A549 (cell line): ENCODE results near the gene KRTAP10-10. TPM values are rescaled to one million over a fixed set of nuclear protein-coding genes. Genes with fewer than 3 reads are reported as not detected.

Source experiments
- ATAC-seq, 2 experiments: fragments of 200-7000 bp in 1 of 2; fragments of >200 bp in 1 of 2; cut with Nextera tagmentation in 1 of 2; cut with Tn5 transposase in 1 of 2; 3 replicates each; pipeline versions ENCODE4 v1.8.0 to v1.9.1; 2018 to 2020; ENCODE audit warnings: mild to moderate bottlenecking in 1 of 2, moderate library complexity in 1 of 2
- CTCF ChIA-PET: fragments of 300-600 bp; sonication (Branson Sonifier 250); formaldehyde crosslinking; extraction: SDS; loops from one replicate; lab custom pipeline; 2021; ENCODE audit warnings: antibody characterized with exemption, inconsistent platforms; lab: Yijun Ruan, JAX
- POLR2A ChIA-PET: fragments of 350-600 bp; formaldehyde crosslinking; extraction: SDS; loops from one replicate; lab custom pipeline; 2021; ENCODE audit warnings: antibody characterized with exemption, inconsistent platforms; lab: Yijun Ruan, JAX
- DNase-seq, 2 experiments: peaks; one replicate each; pipeline versions ENCODE4 v3.0.0 to v3.0.0-alpha.2; 2011 to 2016; ENCODE audit warnings: low read depth in 1 of 2, low spot score in 1 of 2
- FAIRE-seq: peaks from 2 replicates; lab custom pipeline; 2011; peaks lifted over from hg19 to GRCh38; lab: Jason Lieb, UNC
- H3K27ac ChIP-seq, 2 experiments: fragments of >200 bp; sonication (Bioruptor Twin); formaldehyde crosslinking; 3 replicates each; pipeline ENCODE4 v1.5.1; 2016 to 2017
- H3K4me1 ChIP-seq: fragments of >200 bp; sonication (Bioruptor Twin); formaldehyde crosslinking; 3 replicates; pipeline ENCODE4 v1.6.1; 2016
- H3K4me2 ChIP-seq: fragments of >200 bp; sonication (Bioruptor Twin); formaldehyde crosslinking; 3 replicates; pipeline ENCODE4 v1.6.1; 2016
- H3K4me3 ChIP-seq: fragments of >200 bp; sonication (Bioruptor Twin); formaldehyde crosslinking; 3 replicates; pipeline ENCODE4 v1.5.1; 2016
- H3K9me3 ChIP-seq: fragments of >200 bp; sonication (Bioruptor Twin); formaldehyde crosslinking; 3 replicates; pipeline ENCODE4 v1.6.1; 2016
- BHLHE40 ChIP-seq: IDR thresholded peaks from 2 replicates; pipeline ENCODE4 v1.6.1; 2012; ENCODE audit warnings: low read depth, low read length, inconsistent platforms
- CHD2 ChIP-seq: fragments of 150-350 bp; IDR thresholded peaks from 2 replicates; pipeline ENCODE4 v1.6.1; 2014; ENCODE audit warnings: low read length; ENCODE audit not compliant: partially characterized antibody
- EHF ChIP-seq: fragments of 250-450 bp; sonication (Bioruptor Pico); IDR thresholded peaks from 2 replicates; pipeline ENCODE4 v1.5.0; 2020; ENCODE audit warnings: mild to moderate bottlenecking
- EHMT2 ChIP-seq: fragments of 200-600 bp; sonication (generic); IDR thresholded peaks from 2 replicates; pipeline ENCODE4 v1.6.1; 2016; ENCODE audit warnings: antibody characterized with exemption, low read depth, mild to moderate bottlenecking, moderate library complexity
- EP300 ChIP-seq, 2 experiments: fragments of >200 bp; sonication (Bioruptor Twin); formaldehyde crosslinking; IDR thresholded peaks; 2 replicates in 1 of 2; 3 replicates in 1 of 2; pipeline ENCODE4 v1.6.1; 2016 to 2017
- FOSL2 ChIP-seq, 2 experiments: fragments of 450-650 bp in 1 of 2; fragments of >200 bp in 1 of 2; sonication (Bioruptor Twin) in 1 of 2; formaldehyde crosslinking; IDR thresholded peaks; 2 replicates each; pipeline versions ENCODE4 v1.5.0 to v1.6.1; 2016 to 2020; ENCODE audit warnings: mild to moderate bottlenecking in 1 of 2, moderate library complexity in 1 of 2
- HDAC2 ChIP-seq: fragments of 200-600 bp; sonication (generic); IDR thresholded peaks from 2 replicates; pipeline ENCODE4 v1.6.1; 2016
- HOXA7 ChIP-seq: fragments of 250-450 bp; sonication (Bioruptor Pico); IDR thresholded peaks from 2 replicates; pipeline ENCODE4 v1.5.0; 2020; ENCODE audit warnings: mild to moderate bottlenecking, moderate library complexity
- HOXB13 ChIP-seq: fragments of 250-450 bp; sonication (Bioruptor Pico); IDR thresholded peaks from 2 replicates; pipeline ENCODE4 v1.5.0; 2020; ENCODE audit warnings: low read depth, mild to moderate bottlenecking, moderate library complexity
- JUN ChIP-seq, 2 experiments: fragments of >200 bp; sonication (Bioruptor Twin); formaldehyde crosslinking; IDR thresholded peaks; 2 replicates in 1 of 2; 3 replicates in 1 of 2; pipeline ENCODE4 v1.6.1; 2016 to 2017
- JUNB ChIP-seq: fragments of >200 bp; sonication (Bioruptor Twin); formaldehyde crosslinking; IDR thresholded peaks from 2 replicates; pipeline ENCODE4 v1.6.1; 2016
- KDM1A ChIP-seq: fragments of 200-600 bp; sonication (generic); IDR thresholded peaks from 2 replicates; pipeline ENCODE4 v1.6.1; 2016; ENCODE audit warnings: low read depth, mild to moderate bottlenecking
- MYC ChIP-seq: IDR thresholded peaks from 2 replicates; pipeline ENCODE4 v1.6.1; 2012; ENCODE audit warnings: mild to moderate bottlenecking, inconsistent platforms, low read length, improper control_type of control experiment, borderline replicate concordance
- NFE2L2 ChIP-seq: fragments of 150-350 bp; conservative IDR thresholded peaks from 2 replicates; pipeline ENCODE4 v1.6.1; 2014; ENCODE audit warnings: low read length
- NPAS2 ChIP-seq: fragments of 250-450 bp; sonication (Bioruptor Pico); IDR thresholded peaks from 2 replicates; pipeline ENCODE4 v1.8.0; 2022; ENCODE audit warnings: mild to moderate bottlenecking, moderate library complexity, borderline replicate concordance
- PHF8 ChIP-seq: fragments of 200-600 bp; sonication (generic); IDR thresholded peaks from 2 replicates; pipeline ENCODE4 v1.6.1; 2016; ENCODE audit warnings: low read depth, mild to moderate bottlenecking, antibody characterized with exemption, moderate library complexity, borderline replicate concordance
- POLR2A ChIP-seq: IDR thresholded peaks from 2 replicates; pipeline ENCODE4 v1.6.1; 2012; ENCODE audit warnings: mild to moderate bottlenecking, low read length
- POLR2AphosphoS2 ChIP-seq: conservative IDR thresholded peaks from 2 replicates; pipeline ENCODE4 v1.6.1; 2012; ENCODE audit warnings: low read length, improper control_type of control experiment, inconsistent platforms
- RAD21 ChIP-seq, 2 experiments: fragments of >200 bp in 1 of 2; sonication (Bioruptor Twin) in 1 of 2; formaldehyde crosslinking in 1 of 2; IDR thresholded peaks in 1 of 2; conservative IDR thresholded peaks in 1 of 2; 2 replicates in 1 of 2; 3 replicates in 1 of 2; pipeline ENCODE4 v1.6.1; 2012 to 2018; ENCODE audit warnings: inconsistent platforms in 1 of 2
- SMC3 ChIP-seq: fragments of >200 bp; sonication (Bioruptor Twin); formaldehyde crosslinking; IDR thresholded peaks from 3 replicates; pipeline ENCODE4 v1.6.1; 2018; ENCODE audit warnings: inconsistent platforms
- TFCP2L1 ChIP-seq: fragments of 250-450 bp; sonication (Bioruptor Pico); IDR thresholded peaks from 2 replicates; pipeline ENCODE4 v1.5.0; 2021; ENCODE audit warnings: mild to moderate bottlenecking
- TP53 ChIP-seq: fragments of 250-450 bp; sonication (Bioruptor Pico); IDR thresholded peaks from 2 replicates; pipeline ENCODE4 v1.5.0; 2021; ENCODE audit warnings: mild to moderate bottlenecking, moderate library complexity
- ZC3H11A ChIP-seq: fragments of 450-650 bp; IDR thresholded peaks from 2 replicates; pipeline ENCODE4 v1.6.1; 2014; ENCODE audit warnings: antibody characterized with exemption, mild to moderate bottlenecking
- ZFP36 ChIP-seq: fragments of 450-650 bp; IDR thresholded peaks from 2 replicates; pipeline ENCODE4 v1.6.1; 2014; ENCODE audit warnings: borderline replicate concordance; ENCODE audit not compliant: partially characterized antibody
- ZNF302 ChIP-seq: fragments of 250-450 bp; sonication (Bioruptor Pico); IDR thresholded peaks from 2 replicates; pipeline ENCODE4 v1.9.0; 2021; ENCODE audit warnings: inconsistent platforms, mild to moderate bottlenecking, moderate library complexity
- ZSCAN20 ChIP-seq: fragments of 250-450 bp; sonication (Bioruptor Pico); IDR thresholded peaks from 2 replicates; pipeline ENCODE4 v1.8.0; 2022; ENCODE audit warnings: mild to moderate bottlenecking, moderate library complexity
- WGBS: methylation state at CpG from one replicate; pipeline ENCODE4 v1.1.6; 2017; ENCODE audit errors: missing lambda C conversion rate; 5-methylcytosine and 5-hydroxymethylcytosine counted together
- polyA minus RNA-seq: library from RNA; depleted of rRNA, polyadenylated mRNA; stranded (reverse); fragments of >200 nt; gene quantifications from 2 replicates; pipeline ENCODE4 v1.2.3, GENCODE V29; 2011; rRNA and poly(A)+ RNA removed
- polyA plus RNA-seq, 4 experiments: library from polyadenylated mRNA; depleted of rRNA in 3 of 4; stranded (reverse); fragments of >200 nt; fragmentation: RNase III in 1 of 4; extraction: RNeasy Plus Mini Kit Qiagen cat#74134 plus additional on column Dnase treatment in 1 of 4; gene quantifications; 2 replicates in 3 of 4; 3 replicates in 1 of 4; pipeline ENCODE4 v1.2.3, GENCODE V29; 2011 to 2017
- TF ChIP-seq, protein P1 (sequence below): IDR thresholded peaks from 2 replicates; pipeline ENCODE4 v1.6.1; 2012

KRTAP10-10 gene, protein sequence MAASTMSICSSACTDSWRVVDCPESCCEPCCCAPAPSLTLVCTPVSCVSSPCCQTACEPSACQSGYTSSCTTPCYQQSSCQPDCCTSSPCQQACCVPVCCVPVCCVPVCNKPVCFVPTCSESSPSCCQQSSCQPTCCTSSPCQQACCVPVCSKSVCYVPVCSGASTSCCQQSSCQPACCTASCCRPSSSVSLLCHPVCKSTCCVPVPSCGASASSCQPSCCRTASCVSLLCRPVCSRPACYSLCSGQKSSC
- polyA plus RNA-seq (2011; rRNA removed) (not detected in 2 replicates), polyA plus RNA-seq (2017; fragmentation: RNase III; extraction: RNeasy Plus Mini Kit Qiagen cat#74134 plus additional on column Dnase treatment) (not detected in 3 replicates), polyA minus RNA-seq (not detected in 2 replicates)
- not detected in 2 replicates for polyA plus RNA-seq (2012; cell fraction: cytosol; rRNA removed)
- not detected in 2 replicates for polyA plus RNA-seq (2012; cell fraction: nucleus; rRNA removed)

DNA sequence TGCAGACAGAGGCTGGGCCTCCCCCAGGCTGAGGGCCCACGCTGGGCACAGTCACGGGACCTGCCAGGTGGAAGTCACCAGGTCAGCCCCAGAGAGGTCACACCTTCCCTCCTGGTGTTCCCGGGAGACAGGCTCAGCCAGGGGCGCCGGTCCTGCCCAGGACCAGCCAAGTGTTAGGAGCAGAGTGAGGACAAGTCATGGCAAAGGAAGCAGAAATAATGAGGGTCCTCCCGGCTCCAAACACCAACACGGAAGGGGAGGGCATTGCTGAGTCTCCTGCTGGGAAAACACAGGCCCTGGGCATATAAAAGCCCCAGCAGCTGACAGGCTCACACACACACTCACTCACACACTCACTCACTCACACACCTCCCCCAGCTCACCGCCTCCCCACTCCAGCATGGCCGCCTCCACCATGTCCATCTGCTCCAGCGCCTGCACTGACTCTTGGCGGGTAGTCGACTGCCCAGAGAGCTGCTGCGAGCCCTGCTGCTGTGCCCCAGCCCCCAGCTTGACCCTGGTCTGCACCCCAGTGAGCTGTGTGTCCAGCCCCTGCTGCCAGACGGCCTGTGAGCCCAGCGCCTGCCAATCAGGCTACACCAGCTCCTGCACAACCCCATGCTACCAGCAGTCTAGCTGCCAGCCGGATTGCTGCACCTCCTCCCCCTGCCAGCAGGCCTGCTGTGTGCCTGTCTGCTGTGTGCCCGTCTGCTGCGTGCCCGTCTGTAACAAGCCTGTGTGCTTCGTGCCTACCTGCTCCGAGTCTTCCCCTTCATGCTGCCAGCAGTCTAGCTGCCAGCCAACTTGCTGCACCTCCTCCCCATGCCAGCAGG, at the start of gene KRTAP10-10:
TSS of gene KRTAP10-10 (plus strand) at position 339 of the 833 bp plus-strand sequence. CDS start at position 401, 62 bp downstream.
- no peak for FAIRE-seq
- Histone ChIP-seq H3K9me3 (peaks cover 3% of the 10 kb centered on the region; the same call in 2 of the 3 replicates), H3K4me1 (no peaks in the 10 kb centered on the region), H3K4me3 (no peak within 1 kb of the TSS), H3K4me2 (no peak within 1 kb of the TSS), H3K27ac (no peak within 1 kb of the TSS)
- ChIA-PET POLR2A (no interaction called here), CTCF (interaction anchor here (1.2 kb wide), 1 partner anchor 16 kb away, joined by 3 read pairs; no protein-coding TSS in a partner anchor)
- ATAC-seq: no peak; a peak in 1 of 6 replicates
- WGBS: 52% methylated on average over 11 of the region's 21 CpGs
- TF ChIP-seq ZNF302 (CRISPR knock-in tag) (no peak), HOXB13 (no peak), NPAS2 (CRISPR knock-in tag) (no peak), KDM1A (no peak), EP300 (IDR thresholded peaks at IDR 0.05) (no peak), TFCP2L1 (CRISPR knock-in tag) (no peak), ZC3H11A (no peak), BHLHE40 (no peak), HOXA7 (no peak), RAD21 (conservative IDR thresholded peaks at IDR 0.05 in 1 of 2, IDR thresholded peaks at IDR 0.05 in 1 of 2) (no peak), JUN (IDR thresholded peaks at IDR 0.05) (no peak), ZSCAN20 (CRISPR knock-in tag) (no peak), MYC (no peak), FOSL2 (IDR thresholded peaks at IDR 0.05) (no peak), FOSL2 (CRISPR knock-in tag; IDR thresholded peaks at IDR 0.05) (no peak), SMC3 (no peak), ZFP36 (no peak), EHF (CRISPR knock-in tag) (no peak)
- TF ChIP-seq, protein P1, sequence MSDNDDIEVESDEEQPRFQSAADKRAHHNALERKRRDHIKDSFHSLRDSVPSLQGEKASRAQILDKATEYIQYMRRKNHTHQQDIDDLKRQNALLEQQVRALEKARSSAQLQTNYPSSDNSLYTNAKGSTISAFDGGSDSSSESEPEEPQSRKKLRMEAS: no peak
- DNase-seq: no peak

DNA sequence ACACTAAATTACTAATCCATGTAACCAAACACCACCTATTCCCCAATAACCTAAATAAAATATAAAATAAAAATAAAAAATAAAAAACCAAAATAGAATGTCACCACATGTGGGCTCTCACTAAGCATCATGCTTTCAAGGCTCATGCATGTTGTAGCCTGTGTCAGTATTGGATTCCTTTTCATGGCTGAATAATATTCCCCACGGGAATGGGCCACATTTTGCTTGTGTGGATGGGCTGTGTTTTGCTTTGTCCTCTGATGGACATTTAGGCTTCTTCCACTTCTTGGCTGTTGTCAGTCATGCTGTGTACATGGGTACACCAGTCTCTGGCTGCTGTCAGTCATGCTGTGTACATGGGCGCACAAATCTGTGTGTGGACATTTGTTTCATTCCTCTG, 48.1 kb upstream of the KRTAP10-10 start:
- DNase-seq (no peak), ATAC-seq (no peak), FAIRE-seq (no peak)
- Histone ChIP-seq H3K4me1 (no peaks in the 10 kb centered on the region), H3K9me3 (no peaks in the 10 kb centered on the region), H3K4me2 (no peak overlapping the region), H3K27ac (no peak overlapping the region), H3K4me3 (no peak overlapping the region)
- CTCF ChIA-PET: no interaction called here
- TF ChIP-seq PHF8 (no peak), HOXB13 (no peak), JUN (IDR thresholded peaks at IDR 0.05) (no peak), JUNB (no peak), POLR2AphosphoS2 (no peak), MYC (no peak), HDAC2 (no peak), EHMT2 (no peak), CHD2 (no peak), NFE2L2 (no peak), TFCP2L1 (CRISPR knock-in tag) (no peak), POLR2A (no peak), ZNF302 (CRISPR knock-in tag) (no peak), TP53 (CRISPR knock-in tag) (no peak)
- POLR2A ChIA-PET: no interaction called here
- 50% methylated on average over 2 of the region's 2 CpGs for WGBS
